SK-N-SH treated with all-trans-retinoic acid at 6 μM for 48 hours (cell line): ENCODE measurements around the gene GLYAT.

Experiments used
- ISL1 ChIP-seq: fragments of 250-450 bp; sonication (Bioruptor Pico); IDR thresholded peaks from 2 replicates; pipeline ENCODE4 v2.1.2; 2022; ENCODE audit warnings: mild to moderate bottlenecking, moderate library complexity
- PPARA ChIP-seq: fragments of 250-450 bp; sonication (Bioruptor Pico); IDR thresholded peaks from 2 replicates; pipeline ENCODE4 v1.5.0; 2020; ENCODE audit warnings: mild to moderate bottlenecking, borderline replicate concordance
- ZFP30 ChIP-seq: fragments of 450-650 bp; formaldehyde crosslinking; IDR thresholded peaks from 2 replicates; pipeline ENCODE4 v1.5.0; 2022; ENCODE audit warnings: mild to moderate bottlenecking, moderate library complexity
- ZNF565 ChIP-seq: fragments of 450-650 bp; formaldehyde crosslinking; conservative IDR thresholded peaks from 2 replicates; pipeline ENCODE4 v1.5.0; 2020; ENCODE audit warnings: low read depth, mild to moderate bottlenecking, moderate library complexity
- TF ChIP-seq, protein P1 (sequence below): fragments of 250-450 bp; sonication (Bioruptor Pico); IDR thresholded peaks from 2 replicates; pipeline ENCODE4 v1.8.0; 2020; ENCODE audit warnings: mild to moderate bottlenecking, moderate library complexity, borderline replicate concordance
- TF ChIP-seq, protein P2 (sequence below): fragments of 250-450 bp; sonication (Bioruptor Pico); IDR thresholded peaks from 2 replicates; pipeline ENCODE4 v1.5.1; 2020; ENCODE audit warnings: low read depth, mild to moderate bottlenecking, moderate library complexity

- TF ChIP-seq, protein P1, sequence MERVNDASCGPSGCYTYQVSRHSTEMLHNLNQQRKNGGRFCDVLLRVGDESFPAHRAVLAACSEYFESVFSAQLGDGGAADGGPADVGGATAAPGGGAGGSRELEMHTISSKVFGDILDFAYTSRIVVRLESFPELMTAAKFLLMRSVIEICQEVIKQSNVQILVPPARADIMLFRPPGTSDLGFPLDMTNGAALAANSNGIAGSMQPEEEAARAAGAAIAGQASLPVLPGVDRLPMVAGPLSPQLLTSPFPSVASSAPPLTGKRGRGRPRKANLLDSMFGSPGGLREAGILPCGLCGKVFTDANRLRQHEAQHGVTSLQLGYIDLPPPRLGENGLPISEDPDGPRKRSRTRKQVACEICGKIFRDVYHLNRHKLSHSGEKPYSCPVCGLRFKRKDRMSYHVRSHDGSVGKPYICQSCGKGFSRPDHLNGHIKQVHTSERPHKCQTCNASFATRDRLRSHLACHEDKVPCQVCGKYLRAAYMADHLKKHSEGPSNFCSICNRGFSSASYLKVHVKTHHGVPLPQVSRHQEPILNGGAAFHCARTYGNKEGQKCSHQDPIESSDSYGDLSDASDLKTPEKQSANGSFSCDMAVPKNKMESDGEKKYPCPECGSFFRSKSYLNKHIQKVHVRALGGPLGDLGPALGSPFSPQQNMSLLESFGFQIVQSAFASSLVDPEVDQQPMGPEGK (CRISPR knock-in tag), result no peak
- TF ChIP-seq ZFP30, result no peak
- TF ChIP-seq, protein P2, sequence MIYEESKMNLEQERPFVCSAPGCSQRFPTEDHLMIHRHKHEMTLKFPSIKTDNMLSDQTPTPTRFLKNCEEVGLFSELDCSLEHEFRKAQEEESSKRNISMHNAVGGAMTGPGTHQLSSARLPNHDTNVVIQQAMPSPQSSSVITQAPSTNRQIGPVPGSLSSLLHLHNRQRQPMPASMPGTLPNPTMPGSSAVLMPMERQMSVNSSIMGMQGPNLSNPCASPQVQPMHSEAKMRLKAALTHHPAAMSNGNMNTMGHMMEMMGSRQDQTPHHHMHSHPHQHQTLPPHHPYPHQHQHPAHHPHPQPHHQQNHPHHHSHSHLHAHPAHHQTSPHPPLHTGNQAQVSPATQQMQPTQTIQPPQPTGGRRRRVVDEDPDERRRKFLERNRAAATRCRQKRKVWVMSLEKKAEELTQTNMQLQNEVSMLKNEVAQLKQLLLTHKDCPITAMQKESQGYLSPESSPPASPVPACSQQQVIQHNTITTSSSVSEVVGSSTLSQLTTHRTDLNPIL (CRISPR knock-in tag), result no peak
- TF ChIP-seq ZNF565 (CRISPR knock-in tag), result no peak
- TF ChIP-seq ISL1 (CRISPR knock-in tag), result no peak
- no peak for TF ChIP-seq PPARA (CRISPR knock-in tag)
These were observed 25.7 kb upstream of the GLYAT start for GRCh38 chr11:58757439-58757838.
